H1 (cell line): ENCODE results near the gene RAB11FIP3. TPM values are rescaled to one million over a fixed set of nuclear protein-coding genes. Genes with fewer than 3 reads are reported as not detected.
A peak's percentile ranks its signal among the peaks of the same experiment; 100 is the strongest.

Source experiments
- CTCF ChIA-PET: fragments of 300-600 bp; sonication (Branson Sonifier 250); formaldehyde crosslinking; loops from one replicate; lab custom pipeline; 2021; ENCODE audit not compliant: partially characterized antibody; lab: Charles Lee
- POLR2A ChIA-PET: fragments of 300-600 bp; sonication (Branson Sonifier 250); formaldehyde crosslinking; loops from one replicate; lab custom pipeline; 2021; ENCODE audit warnings: inconsistent platforms; ENCODE audit not compliant: partially characterized antibody; lab: Charles Lee
- DNase-seq, 2 experiments: peaks; one replicate each; pipeline versions ENCODE4 v3.0.0 to v3.0.0-alpha.2; 2010 to 2022; ENCODE audit warnings: low spot score in 2 of 2, low read depth in 1 of 2, mixed read lengths in 1 of 2
- FAIRE-seq: peaks from 2 replicates; lab custom pipeline; 2011; peaks lifted over from hg19 to GRCh38; lab: Jason Lieb, UNC
- H2AFZ ChIP-seq: 2 replicates; pipeline ENCODE4 v1.8.1; 2012; ENCODE audit warnings: low read length, inconsistent platforms
- H2AK5ac ChIP-seq: 2 replicates; pipeline ENCODE4 v1.6.1; 2013; ENCODE audit warnings: low read depth, low read length
- H2BK120ac ChIP-seq: replicated peaks from 2 replicates; pipeline ENCODE3; 2013; ENCODE audit warnings: low read depth, low read length, inconsistent platforms
- H2BK12ac ChIP-seq: 2 replicates; pipeline ENCODE4 v1.6.1; 2013; ENCODE audit warnings: low read depth, low read length
- H2BK15ac ChIP-seq: 2 replicates; pipeline ENCODE4 v1.6.1; 2013; ENCODE audit warnings: low read length
- H2BK20ac ChIP-seq: 2 replicates; pipeline ENCODE4 v1.6.1; 2013; ENCODE audit warnings: low read length
- H2BK5ac ChIP-seq: 2 replicates; pipeline ENCODE4 v1.6.1; 2013; ENCODE audit warnings: low read depth, low read length
- H3K14ac ChIP-seq: 2 replicates; pipeline ENCODE4 v1.6.1; 2013; ENCODE audit warnings: inconsistent platforms; ENCODE audit not compliant: insufficient read length
- H3K18ac ChIP-seq: 2 replicates; pipeline ENCODE4 v1.6.1; 2013; ENCODE audit warnings: low read length; ENCODE audit errors: extremely low read depth
- H3K23ac ChIP-seq: 2 replicates; pipeline ENCODE4 v1.6.1; 2013; ENCODE audit warnings: inconsistent platforms; ENCODE audit not compliant: insufficient read length
- H3K23me2 ChIP-seq: 2 replicates; pipeline ENCODE4 v1.6.1; 2013; ENCODE audit warnings: low read depth, low read length
- H3K27ac ChIP-seq: 2 replicates; pipeline ENCODE4 v1.6.1; 2011; ENCODE audit warnings: low read depth, low read length, inconsistent platforms
- H3K27me3 ChIP-seq, 4 experiments: replicated peaks in 1 of 4; 1 replicate in 1 of 4; 2 replicates in 3 of 4; pipeline versions ENCODE4 v1.6.1 to v1.8.1; 2011 to 2013; ENCODE audit warnings: low read length in 3 of 4, mild to moderate bottlenecking in 3 of 4, inconsistent platforms in 2 of 4, mixed read lengths in 2 of 4, moderate library complexity in 1 of 4; ENCODE audit not compliant: control insufficient read depth in 3 of 4, insufficient read depth in 3 of 4; ENCODE audit errors: extremely low read depth in 1 of 4
- H3K36me3 ChIP-seq, 4 experiments: 2 replicates each; pipeline versions ENCODE4 v1.6.1 to v1.8.1; 2011 to 2013; ENCODE audit warnings: mild to moderate bottlenecking in 4 of 4, low read length in 3 of 4, moderate library complexity in 2 of 4, control low read depth in 1 of 4, inconsistent platforms in 1 of 4; ENCODE audit not compliant: insufficient read depth in 4 of 4, control insufficient read depth in 2 of 4
- H3K4ac ChIP-seq: replicated peaks from 2 replicates; pipeline ENCODE3; 2013; ENCODE audit warnings: low read length, low read depth, mixed read lengths, inconsistent platforms; ENCODE audit not compliant: insufficient read length
- H3K4me1 ChIP-seq, 4 experiments: replicated peaks in 1 of 4; 1 replicate in 1 of 4; 2 replicates in 3 of 4; pipeline versions ENCODE4 v1.6.1 to v1.8.1; 2011 to 2013; ENCODE audit warnings: low read length in 3 of 4, inconsistent platforms in 2 of 4, mixed read lengths in 1 of 4; ENCODE audit not compliant: insufficient read depth in 4 of 4, control insufficient read depth in 3 of 4
- H3K4me2 ChIP-seq, 2 experiments: 2 replicates each; pipeline versions ENCODE4 v1.6.1 to v1.8.1; 2011 to 2013; ENCODE audit warnings: low read depth in 2 of 2, low read length in 2 of 2, control low read depth in 1 of 2, inconsistent platforms in 1 of 2, mild to moderate bottlenecking in 1 of 2; ENCODE audit not compliant: insufficient read depth in 1 of 2
- H3K4me3 ChIP-seq, 4 experiments: fragments of 200-600, 300-600 bp in 1 of 4; sonication (generic), shearing (Covaris generic), sonication (Bioruptor Twin) in 1 of 4; 2 replicates each; pipeline versions ENCODE4 v1.5.1 to v1.8.1; 2011 to 2016; ENCODE audit warnings: low read length in 4 of 4, low read depth in 3 of 4, control low read depth in 2 of 4, inconsistent platforms in 2 of 4, mild to moderate bottlenecking in 2 of 4, mixed read lengths in 1 of 4, moderate library complexity in 1 of 4; ENCODE audit not compliant: insufficient read depth in 2 of 4; ENCODE audit errors: extremely low read depth in 1 of 4
- H3K56ac ChIP-seq: replicated peaks from 2 replicates; pipeline ENCODE3; 2013; ENCODE audit warnings: low read depth, mild to moderate bottlenecking, mixed read lengths, low read length, inconsistent platforms; ENCODE audit not compliant: insufficient read length
- H3K79me1 ChIP-seq: 2 replicates; pipeline ENCODE4 v1.6.1; 2013; ENCODE audit warnings: low read depth, low read length, control low read depth
- H3K79me2 ChIP-seq, 2 experiments: 2 replicates each; pipeline versions ENCODE4 v1.6.1 to v1.8.1; 2012 to 2013; ENCODE audit warnings: low read length in 2 of 2, mild to moderate bottlenecking in 2 of 2, inconsistent platforms in 1 of 2; ENCODE audit not compliant: insufficient read depth in 2 of 2, control insufficient read depth in 1 of 2
- H3K9ac ChIP-seq, 4 experiments: replicated peaks in 1 of 4; 1 replicate in 1 of 4; 2 replicates in 3 of 4; pipeline versions ENCODE4 v1.6.1 to v1.8.1; 2011 to 2013; ENCODE audit warnings: low read depth in 3 of 4, low read length in 3 of 4, control low read depth in 2 of 4, mild to moderate bottlenecking in 2 of 4, moderate library complexity in 2 of 4, inconsistent platforms in 1 of 4; ENCODE audit errors: extremely low read depth in 1 of 4
- H3K9me3 ChIP-seq, 2 experiments: 2 replicates each; pipeline versions ENCODE4 v1.6.1 to v1.8.1; 2012 to 2013; ENCODE audit warnings: mild to moderate bottlenecking in 2 of 2, moderate library complexity in 2 of 2, control low read depth in 1 of 2, inconsistent platforms in 1 of 2, low read depth in 1 of 2, low read length in 1 of 2, mixed read lengths in 1 of 2; ENCODE audit not compliant: insufficient read depth in 2 of 2
- H4K20me1 ChIP-seq, 2 experiments: replicated peaks in 1 of 2; 2 replicates each; pipeline versions ENCODE3 to v1.8.1; 2011 to 2013; ENCODE audit warnings: inconsistent platforms in 2 of 2, low read length in 2 of 2, mild to moderate bottlenecking in 1 of 2; ENCODE audit not compliant: insufficient read depth in 2 of 2, control insufficient read depth in 1 of 2
- H4K5ac ChIP-seq: 2 replicates; pipeline ENCODE4 v1.6.1; 2013; ENCODE audit warnings: low read length, low read depth, mixed read lengths, inconsistent platforms; ENCODE audit not compliant: insufficient read length
- H4K8ac ChIP-seq: 2 replicates; pipeline ENCODE4 v1.8.0; 2013; ENCODE audit warnings: mild to moderate bottlenecking, moderate library complexity, low read length, inconsistent platforms; ENCODE audit not compliant: insufficient read depth; ENCODE audit errors: extremely low read depth
- H4K91ac ChIP-seq: replicated peaks from 2 replicates; pipeline ENCODE3; 2013; ENCODE audit warnings: low read length, mixed read lengths, inconsistent platforms; ENCODE audit not compliant: insufficient read length
- BACH1 ChIP-seq: IDR thresholded peaks from 2 replicates; pipeline ENCODE4 v1.6.1; 2012; ENCODE audit warnings: low read length, improper control_type of control experiment
- CBX5 ChIP-seq: fragments of 300-800, 300-1000 bp; sonication (generic); IDR thresholded peaks from 2 replicates; pipeline ENCODE4 v1.7.1; 2016; ENCODE audit warnings: antibody characterized with exemption, low read length, low read depth
- GABPA ChIP-seq: IDR thresholded peaks from 2 replicates; pipeline ENCODE4 v1.6.1; 2011; ENCODE audit warnings: mild to moderate bottlenecking, low read length, moderate library complexity, borderline replicate concordance; ENCODE audit not compliant: insufficient read depth
- JUND ChIP-seq: IDR thresholded peaks from 2 replicates; pipeline ENCODE4 v1.6.1; 2011; ENCODE audit warnings: mild to moderate bottlenecking, improper control_type of control experiment, low read length
- RNF2 ChIP-seq: fragments of 200-900, 300-1000 bp; sonication (generic); IDR thresholded peaks from 2 replicates; pipeline ENCODE4 v1.7.1; 2016; ENCODE audit warnings: borderline replicate concordance, low read depth, mild to moderate bottlenecking, antibody characterized with exemption, low read length; ENCODE audit not compliant: poor library complexity, severe bottlenecking; ENCODE audit errors: missing control alignments
- SIX5 ChIP-seq: IDR thresholded peaks from 2 replicates; pipeline ENCODE4 v1.6.1; 2011; ENCODE audit warnings: mild to moderate bottlenecking, low read depth, low read length
- SP2 ChIP-seq: IDR thresholded peaks from 2 replicates; pipeline ENCODE4 v1.6.1; 2012; ENCODE audit warnings: mild to moderate bottlenecking, low read length, inconsistent platforms
- TCF12 ChIP-seq: IDR thresholded peaks from 2 replicates; pipeline ENCODE4 v1.6.1; 2011; ENCODE audit warnings: low read depth, mild to moderate bottlenecking, low read length
- WGBS, 2 experiments: shearing (Covaris generic) in 1 of 2; methylation state at CpG; one replicate each; pipeline versions ENCODE4 v1.1.6 to v1.1.7; 2013 to 2015; ENCODE audit warnings: low lambda C conversion rate in 2 of 2, mixed read lengths in 2 of 2, inconsistent platforms in 1 of 2, low coverage in 1 of 2, missing lambda C conversion rate in 1 of 2; ENCODE audit not compliant: insufficient replicate concordance in 2 of 2, insufficient coverage in 1 of 2, insufficient read length in 1 of 2; ENCODE audit errors: extremely low coverage in 1 of 2, missing lambda C conversion rate in 1 of 2; 5-methylcytosine and 5-hydroxymethylcytosine counted together
- polyA plus RNA-seq, 7 experiments: library from polyadenylated mRNA; depleted of rRNA in 3 of 7; stranded (reverse) in 5 of 7; unstranded in 2 of 7; fragments of >200 nt in 5 of 7; fragments of 200-250 nt in 2 of 7; gene quantifications; 1 replicate in 5 of 7; 2 replicates in 1 of 7; 4 replicates in 1 of 7; pipeline versions ENCODE4 v1.2.1 to v1.2.3, GENCODE V29; 2011 to 2013; ENCODE audit warnings: missing spikeins in 2 of 7, mixed read lengths in 2 of 7
- total RNA-seq: library from RNA; stranded (reverse); fragmentation: NEBNext Ultra II Directional; extraction: Animal tissue kit (Norgen Biotek cat#: 25700); gene quantifications from 2 replicates; pipeline ENCODE4 v1.2.1, GENCODE V29; 2021
- TF ChIP-seq, protein P1 (sequence below): IDR thresholded peaks from 2 replicates; pipeline ENCODE4 v1.6.1; 2012; ENCODE audit warnings: inconsistent platforms
- TF ChIP-seq, protein P2 (sequence below), 3 experiments: IDR thresholded peaks; 1 replicate in 2 of 3; 2 replicates in 1 of 3; pipeline versions ENCODE4 v1.5.1 to v1.6.1; 2011; ENCODE audit warnings: low read length in 3 of 3, mild to moderate bottlenecking in 3 of 3, inconsistent platforms in 2 of 3, low read depth in 1 of 3, moderate library complexity in 1 of 3; ENCODE audit not compliant: insufficient read depth in 1 of 3; ENCODE audit errors: control extremely low read depth in 1 of 3

RAB11FIP3 gene
- total and polyA plus RNA-seq, 2 of the 8 experiments (the other 6 are each of a cell fraction or from before 2014, with no cell fraction given) = 9.3 to 35.2 TPM

- CTCF ChIA-PET = interaction anchor here (0.7 to 1.4 kb wide), 5 partner anchors 22 to 169 kb away, joined by 3 to 4 read pairs (median 3); no protein-coding TSS in a partner anchor
- Histone ChIP-seq H3K14ac (no peak overlapping the region), H2BK15ac (no peak overlapping the region), H3K79me2 (no peaks in the 10 kb centered on the region), H2BK20ac (no peak overlapping the region), H2AFZ (no peak overlapping the region), H3K4me1 (peaks cover 0 to 20% (median 8%) of the 10 kb centered on the region in 4 experiments; a peak in 4 of 7 replicates), H4K8ac (no peak overlapping the region), H3K4ac (no peak overlapping the region), H3K9me3 (no peaks in the 10 kb centered on the region), H2BK120ac (no peak overlapping the region), H2AK5ac (peak overlapping the region; percentile 40; the same call in 1 of the 2 replicates), H4K91ac (no peak overlapping the region), H3K79me1 (no peaks in the 10 kb centered on the region; the same call in 1 of the 2 replicates), H3K23ac (no peak overlapping the region), H4K5ac (no peak overlapping the region), H3K27me3 (peaks cover 22 to 40% (median 32%) of the 10 kb centered on the region in 4 experiments; a peak in 6 of 7 replicates), H3K4me2 (no peak overlapping the region), H4K20me1 (peaks cover 0 to 3% of the 10 kb centered on the region in 2 experiments), H3K4me3 (no peak overlapping the region), H3K9ac (no peak overlapping the region), H3K36me3 (no peaks in the 10 kb centered on the region; a peak in 1 of 8 replicates), H3K18ac (0 out of 2 replicates have a peak overlapping the region, but pooled peaks have one; percentile 2), H3K56ac (no peak overlapping the region), H2BK12ac (no peak overlapping the region), H2BK5ac (no peak overlapping the region), H3K27ac (no peak overlapping the region), H3K23me2 (peaks cover 9% of the 10 kb centered on the region)
- 76% methylated on average over 11 of the region's 15 CpGs; no CpG with 5 or more reads in 1 of the 2 experiments for WGBS, 2 experiments
- no peak for DNase-seq
- POLR2A ChIA-PET = interaction anchor here (0.9 kb wide), 1 partner anchor 32 kb away, joined by 3 read pairs; no protein-coding TSS in a partner anchor
- FAIRE-seq = no peak
- no peak for TF ChIP-seq RNF2
- no peak for TF ChIP-seq JUND
- TF ChIP-seq, protein P1, sequence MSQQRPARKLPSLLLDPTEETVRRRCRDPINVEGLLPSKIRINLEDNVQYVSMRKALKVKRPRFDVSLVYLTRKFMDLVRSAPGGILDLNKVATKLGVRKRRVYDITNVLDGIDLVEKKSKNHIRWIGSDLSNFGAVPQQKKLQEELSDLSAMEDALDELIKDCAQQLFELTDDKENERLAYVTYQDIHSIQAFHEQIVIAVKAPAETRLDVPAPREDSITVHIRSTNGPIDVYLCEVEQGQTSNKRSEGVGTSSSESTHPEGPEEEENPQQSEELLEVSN = no peak
- TF ChIP-seq, protein P2, sequence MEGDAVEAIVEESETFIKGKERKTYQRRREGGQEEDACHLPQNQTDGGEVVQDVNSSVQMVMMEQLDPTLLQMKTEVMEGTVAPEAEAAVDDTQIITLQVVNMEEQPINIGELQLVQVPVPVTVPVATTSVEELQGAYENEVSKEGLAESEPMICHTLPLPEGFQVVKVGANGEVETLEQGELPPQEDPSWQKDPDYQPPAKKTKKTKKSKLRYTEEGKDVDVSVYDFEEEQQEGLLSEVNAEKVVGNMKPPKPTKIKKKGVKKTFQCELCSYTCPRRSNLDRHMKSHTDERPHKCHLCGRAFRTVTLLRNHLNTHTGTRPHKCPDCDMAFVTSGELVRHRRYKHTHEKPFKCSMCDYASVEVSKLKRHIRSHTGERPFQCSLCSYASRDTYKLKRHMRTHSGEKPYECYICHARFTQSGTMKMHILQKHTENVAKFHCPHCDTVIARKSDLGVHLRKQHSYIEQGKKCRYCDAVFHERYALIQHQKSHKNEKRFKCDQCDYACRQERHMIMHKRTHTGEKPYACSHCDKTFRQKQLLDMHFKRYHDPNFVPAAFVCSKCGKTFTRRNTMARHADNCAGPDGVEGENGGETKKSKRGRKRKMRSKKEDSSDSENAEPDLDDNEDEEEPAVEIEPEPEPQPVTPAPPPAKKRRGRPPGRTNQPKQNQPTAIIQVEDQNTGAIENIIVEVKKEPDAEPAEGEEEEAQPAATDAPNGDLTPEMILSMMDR (IDR thresholded peaks at IDR 0.05; ENCODE audit: control extremely low read depth in 1 of 3, insufficient read depth in 1 of 3, low read depth in 1 of 3, low read length in 3 of 3) = no peak
- no peak for TF ChIP-seq GABPA
- TF ChIP-seq SP2 = no peak
- TF ChIP-seq SIX5 = no peak
- no peak for TF ChIP-seq BACH1
- TF ChIP-seq CBX5 = no peak
- no peak for TF ChIP-seq TCF12
Measured at GRCh38 chr16:561413-561794, 136.0 kb downstream of the RAB11FIP3 start.
